ENCODE data around the gene LRCH1.

- TF ChIP-seq POLR2A (IDR thresholded peaks at IDR 0.05) (no peak), CTCF (IDR thresholded peaks at IDR 0.05) (no peak)
Observed at GRCh38 chr13:46731535-46731934, 178.6 kb downstream of the LRCH1 start.
